CD4-positive, alpha-beta T cell (primary cell): ENCODE results near the gene TAL1. TPM values are rescaled to one million over a fixed set of nuclear protein-coding genes. Genes with fewer than 3 reads are reported as not detected.

Source experiments
- ATAC-seq: fragments of 200-7000 bp; cut with Tn5 transposase; one replicate; pipeline ENCODE4 v1.10.0; 2022; ENCODE audit warnings: mild to moderate bottlenecking; ENCODE audit not compliant: poor library complexity
- CTCF ChIA-PET: fragments of 350-600 bp; sonication (Branson Sonifier 250); formaldehyde crosslinking; loops from one replicate; lab custom pipeline; 2021; ENCODE audit warnings: antibody characterized with exemption, inconsistent platforms; lab: Charles Lee
- POLR2A ChIA-PET: fragments of 350-600 bp; sonication (Branson Sonifier 250); formaldehyde crosslinking; loops from one replicate; lab custom pipeline; 2021; ENCODE audit warnings: antibody characterized with exemption, inconsistent platforms; lab: Charles Lee
- DNase-seq, 14 experiments: peaks; one replicate each; pipeline ENCODE4 v3.0.0-alpha.2; 2013 to 2020; ENCODE audit warnings: mixed read lengths in 2 of 14
- H3K27ac ChIP-seq, 2 donors: one replicate each; pipeline versions ENCODE4 v1.5.1 to v1.7.0; 2013; ENCODE audit warnings: low read length in 2 of 2, low read depth in 1 of 2, mild to moderate bottlenecking in 1 of 2
- H3K27me3 ChIP-seq, 2 experiments: 1 replicate in 1 of 2; 2 replicates in 1 of 2; pipeline versions ENCODE4 v1.6.1 to v1.7.0; 2013; ENCODE audit warnings: low read length in 2 of 2, control low read depth in 1 of 2, mild to moderate bottlenecking in 1 of 2, moderate library complexity in 1 of 2; ENCODE audit not compliant: insufficient read depth in 2 of 2, control insufficient read depth in 1 of 2
- H3K36me3 ChIP-seq: one replicate; pipeline ENCODE4 v1.6.1; 2013; ENCODE audit warnings: low read length, control low read depth; ENCODE audit not compliant: insufficient read depth
- H3K4me1 ChIP-seq: one replicate; pipeline ENCODE4 v1.6.1; 2013; ENCODE audit warnings: low read length, control low read depth; ENCODE audit not compliant: insufficient read depth
- H3K4me3 ChIP-seq: one replicate; pipeline ENCODE4 v1.5.1; 2013; ENCODE audit warnings: mild to moderate bottlenecking, low read length, moderate library complexity
- H3K9me3 ChIP-seq, 2 experiments: 1 replicate in 1 of 2; 2 replicates in 1 of 2; pipeline versions ENCODE4 v1.6.1 to v1.7.0; 2013; ENCODE audit warnings: low read length in 2 of 2, mild to moderate bottlenecking in 2 of 2, control low read depth in 1 of 2, moderate library complexity in 1 of 2; ENCODE audit not compliant: control insufficient read depth in 1 of 2, insufficient read depth in 1 of 2
- H3K27ac Mint-ChIP-seq: one replicate; pipeline ENCODE4 v1.8.0; 2020; ENCODE audit warnings: mixed read lengths
- H3K27me3 Mint-ChIP-seq: one replicate; pipeline ENCODE4 v1.8.0; 2021; ENCODE audit warnings: mixed read lengths
- H3K36me3 Mint-ChIP-seq: one replicate; pipeline ENCODE4 v1.8.0; 2021; ENCODE audit warnings: low read depth, mixed read lengths
- H3K4me1 Mint-ChIP-seq: one replicate; pipeline ENCODE4 v1.8.0; 2021; ENCODE audit warnings: low read depth, mixed read lengths
- H3K4me3 Mint-ChIP-seq: one replicate; pipeline ENCODE4 v1.8.0; 2020; ENCODE audit warnings: mild to moderate bottlenecking, mixed read lengths
- H3K9me3 Mint-ChIP-seq: one replicate; pipeline ENCODE4 v1.8.0; 2020; ENCODE audit warnings: mixed read lengths
- intact Hi-C, 2 experiments: fragments of 100-400 bp; cut with DNase I in 1 of 2; cut with micrococcal nuclease in 1 of 2; formaldehyde crosslinking; loops; one replicate each; pipeline versions ENCODE4 v1.15.1 to v1.9.0; 2023 to 2025; cut with DNase I, micrococcal nuclease
- total RNA-seq, 174 experiments: library from RNA in 2 of 174; stranded (reverse) in 2 of 174; gene quantifications; one replicate each; pipeline ENCODE4 v1.2.3 and lab custom pipeline; 2021 to 2026
- TF ChIP-seq, protein P1 (sequence below): fragments of 200-600 bp; IDR thresholded peaks from one replicate; pipeline ENCODE4 v1.8.0; 2022; ENCODE audit warnings: antibody characterized with exemption, mild to moderate bottlenecking

The TAL1 gene
- total RNA-seq, 2 experiments from 2014 or later = not detected

DNA sequence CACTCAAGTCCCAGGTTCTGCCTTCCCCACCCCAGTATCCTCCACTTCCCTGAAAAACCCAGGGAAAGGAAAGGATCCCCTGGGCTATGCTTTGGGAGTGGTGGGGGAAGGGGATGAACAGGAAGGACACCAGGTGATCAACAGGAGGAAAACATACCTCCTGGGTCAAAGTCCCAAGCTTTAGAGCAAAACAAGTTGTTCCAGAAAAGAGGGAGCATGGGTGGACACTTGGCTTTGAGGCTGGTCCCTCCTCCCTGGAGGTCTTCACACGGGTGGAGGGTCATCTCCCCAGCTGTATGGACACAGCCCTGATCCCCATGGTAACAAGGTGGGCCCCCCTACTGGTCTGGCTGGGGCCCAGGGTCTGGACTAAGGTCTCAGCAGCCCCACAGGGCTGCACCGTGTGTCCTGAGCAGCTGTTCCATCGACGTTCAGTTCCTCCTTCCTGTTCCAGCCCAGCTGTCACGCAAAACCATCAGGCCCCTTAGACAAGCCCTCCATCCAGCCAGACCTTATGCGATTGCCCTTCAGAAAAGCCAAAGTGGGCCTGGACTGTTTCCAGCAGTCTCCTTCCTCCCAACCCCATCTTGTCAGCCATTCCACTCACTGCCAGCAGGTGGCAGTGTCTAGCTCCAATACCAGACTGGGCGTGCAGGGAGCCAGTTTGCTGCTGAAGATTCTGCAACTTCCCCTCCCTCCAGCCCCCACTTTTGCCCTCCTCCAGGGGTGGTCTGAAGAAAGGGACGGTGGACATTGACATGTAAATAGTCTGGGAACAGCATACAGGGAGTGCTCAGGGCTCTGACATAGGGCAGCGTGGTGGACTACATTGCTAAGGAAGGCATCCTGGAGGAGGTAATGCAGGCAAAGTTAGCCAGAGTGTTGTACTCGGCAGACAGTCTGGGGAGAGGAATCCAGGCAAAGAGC lies 39.3 kb downstream of the TAL1 start:
- ATAC-seq = peak; percentile 67
- H3K9me3 ChIP-seq = no peaks in the 10 kb centered on the region
- peak; percentile 33 to 77 (median 56) for DNase-seq
- no peak overlapping the region for H3K27ac ChIP-seq
- TF ChIP-seq, protein P1, sequence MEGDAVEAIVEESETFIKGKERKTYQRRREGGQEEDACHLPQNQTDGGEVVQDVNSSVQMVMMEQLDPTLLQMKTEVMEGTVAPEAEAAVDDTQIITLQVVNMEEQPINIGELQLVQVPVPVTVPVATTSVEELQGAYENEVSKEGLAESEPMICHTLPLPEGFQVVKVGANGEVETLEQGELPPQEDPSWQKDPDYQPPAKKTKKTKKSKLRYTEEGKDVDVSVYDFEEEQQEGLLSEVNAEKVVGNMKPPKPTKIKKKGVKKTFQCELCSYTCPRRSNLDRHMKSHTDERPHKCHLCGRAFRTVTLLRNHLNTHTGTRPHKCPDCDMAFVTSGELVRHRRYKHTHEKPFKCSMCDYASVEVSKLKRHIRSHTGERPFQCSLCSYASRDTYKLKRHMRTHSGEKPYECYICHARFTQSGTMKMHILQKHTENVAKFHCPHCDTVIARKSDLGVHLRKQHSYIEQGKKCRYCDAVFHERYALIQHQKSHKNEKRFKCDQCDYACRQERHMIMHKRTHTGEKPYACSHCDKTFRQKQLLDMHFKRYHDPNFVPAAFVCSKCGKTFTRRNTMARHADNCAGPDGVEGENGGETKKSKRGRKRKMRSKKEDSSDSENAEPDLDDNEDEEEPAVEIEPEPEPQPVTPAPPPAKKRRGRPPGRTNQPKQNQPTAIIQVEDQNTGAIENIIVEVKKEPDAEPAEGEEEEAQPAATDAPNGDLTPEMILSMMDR = peak; percentile 91
- Mint-ChIP-seq H3K4me3 (no peak overlapping the region), H3K4me1 (no peaks in the 10 kb centered on the region), H3K36me3 (no peaks in the 10 kb centered on the region), H3K9me3 (no peaks in the 10 kb centered on the region), H3K27me3 (peaks cover 18% of the 10 kb centered on the region), H3K27ac (no peak overlapping the region)
- intact Hi-C loops = loop anchor here (1.0 to 5.0 kb wide), 6 partner anchors 70 to 535 kb away; no protein-coding TSS in a partner anchor
- POLR2A ChIA-PET = interaction anchor here (0.5 to 0.8 kb wide), 2 partner anchors 15 to 75 kb away, joined by 3 read pairs; no protein-coding TSS in a partner anchor
- no peak overlapping the region for H3K4me3 ChIP-seq
- H3K4me1 ChIP-seq = no peaks in the 10 kb centered on the region
- CTCF ChIA-PET = interaction anchor here (0.6 to 3.4 kb wide), 6 partner anchors 14 to 517 kb away, joined by 3 to 17 read pairs (median 4); no protein-coding TSS in a partner anchor
- H3K27me3 ChIP-seq = peaks cover under 1 to 3% of the 10 kb centered on the region in 2 experiments
- H3K36me3 ChIP-seq = no peaks in the 10 kb centered on the region

DNA sequence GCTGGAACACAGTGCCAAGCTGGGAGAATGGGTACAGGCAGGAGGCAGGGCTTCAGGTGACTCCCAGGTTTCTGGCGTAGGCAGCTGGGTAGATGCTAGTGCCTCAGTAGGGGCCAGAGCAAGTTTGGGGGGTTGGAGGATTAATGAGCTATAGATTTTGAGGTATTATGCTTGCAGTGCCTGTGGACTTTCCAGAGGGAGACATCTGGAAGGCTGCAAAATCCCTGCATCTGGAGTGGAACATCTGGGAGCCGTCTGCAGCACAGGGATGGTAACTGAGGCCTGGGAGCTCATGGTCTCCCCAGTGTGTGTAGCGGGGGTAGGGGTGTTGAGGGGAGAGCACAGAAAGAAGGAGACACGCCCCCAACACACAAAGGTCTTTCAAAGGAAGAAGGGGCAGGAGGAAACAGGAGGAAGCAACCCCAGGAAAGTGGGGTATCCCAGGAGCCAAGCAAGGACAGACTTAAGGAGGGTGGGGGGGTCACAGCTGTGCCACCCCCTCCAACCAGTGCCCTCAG lies 40.0 kb downstream of the TAL1 start:
- DNase-seq (no peak), ATAC-seq (no peak)
- Mint-ChIP-seq H3K4me3 (no peak overlapping the region), H3K4me1 (no peaks in the 10 kb centered on the region), H3K27ac (no peak overlapping the region), H3K27me3 (peaks cover 15% of the 10 kb centered on the region), H3K36me3 (no peaks in the 10 kb centered on the region), H3K9me3 (no peaks in the 10 kb centered on the region)
- TF ChIP-seq, protein P1 = no peak
- ChIA-PET CTCF (interaction anchor here (1.4 to 3.4 kb wide), 3 partner anchors 13 to 71 kb away, joined by 3 to 17 read pairs (median 10); no protein-coding TSS in a partner anchor), POLR2A (no interaction called here)
- Histone ChIP-seq H3K4me1 (no peaks in the 10 kb centered on the region), H3K4me3 (no peak overlapping the region), H3K9me3 (no peaks in the 10 kb centered on the region), H3K27me3 (peaks cover 0 to 3% of the 10 kb centered on the region in 2 experiments), H3K27ac (no peak overlapping the region), H3K36me3 (no peaks in the 10 kb centered on the region)
- intact Hi-C loops = loop anchor here (2.0 to 5.0 kb wide), 4 partner anchors 70 to 535 kb away; no protein-coding TSS in a partner anchor

DNA sequence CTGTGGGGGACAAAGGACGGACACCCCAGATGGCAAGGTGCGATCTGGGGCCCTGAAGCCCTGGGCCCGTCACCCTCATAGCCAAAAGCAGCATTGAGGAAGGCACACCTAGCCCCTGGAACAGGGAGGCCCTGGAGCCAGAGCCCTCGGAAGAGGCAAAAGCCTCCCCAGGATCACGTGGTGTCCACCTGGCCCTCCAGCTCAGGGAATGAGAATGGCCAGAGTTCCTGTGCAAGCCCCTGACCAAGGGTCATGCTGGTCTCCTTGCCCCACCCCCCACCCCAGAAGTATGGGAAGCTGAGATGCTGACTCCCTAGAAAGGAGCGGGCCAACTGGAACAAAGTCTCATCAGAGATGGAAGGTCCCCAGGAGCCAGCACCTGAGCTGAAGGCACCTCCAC lies 41.2 kb downstream of the TAL1 start:
- TF ChIP-seq, protein P1 = no peak
- CTCF ChIA-PET = interaction anchor here (1.2 kb wide), 1 partner anchor 535 kb away, joined by 3 read pairs; no protein-coding TSS in a partner anchor
- no peak overlapping the region for H3K4me3 Mint-ChIP-seq

More for the DNA sequence above, 41.2 kb downstream of the TAL1 start:
- Histone ChIP-seq H3K4me3 (no peak overlapping the region), H3K4me1 (no peaks in the 10 kb centered on the region), H3K9me3 (no peaks in the 10 kb centered on the region), H3K36me3 (no peaks in the 10 kb centered on the region), H3K27me3 (peaks cover 0 to 3% of the 10 kb centered on the region in 2 experiments), H3K27ac (no peak overlapping the region)
- POLR2A ChIA-PET = no interaction called here
- no peak for DNase-seq
- intact Hi-C loops = loop anchor here (5.0 kb wide), 2 partner anchors 71 to 536 kb away; no protein-coding TSS in a partner anchor
- Mint-ChIP-seq H3K36me3 (no peaks in the 10 kb centered on the region), H3K9me3 (no peaks in the 10 kb centered on the region), H3K4me1 (no peaks in the 10 kb centered on the region), H3K27ac (no peak overlapping the region), H3K27me3 (peaks cover 10% of the 10 kb centered on the region)
- ATAC-seq = no peak
